ENCODE data around the gene HABP4. TPM values are rescaled to one million over a fixed set of nuclear protein-coding genes. Genes with fewer than 3 reads are reported as not detected.

The HABP4 gene
- total RNA-seq, 1 donor from 2014 or later = 23.1 TPM

DNA sequence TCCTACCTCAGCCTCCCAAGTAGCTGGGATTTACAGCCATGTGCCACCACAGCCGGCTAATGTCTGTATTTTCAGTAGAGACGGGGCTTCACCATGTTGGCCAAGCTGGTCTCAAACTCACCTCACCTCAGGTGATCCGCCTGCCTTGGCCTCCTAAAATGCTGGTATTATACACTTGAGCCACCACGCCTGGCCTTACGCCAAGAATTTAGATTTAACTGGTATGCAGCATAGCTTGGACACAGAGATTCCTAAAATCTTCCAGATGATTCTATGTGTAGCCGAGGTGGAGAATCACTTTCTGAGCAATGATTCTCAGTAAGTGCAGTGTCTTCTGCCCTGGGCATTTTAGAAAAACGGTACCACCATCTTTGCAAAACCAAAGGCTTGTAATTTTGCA lies 74.1 kb downstream of the HABP4 start:
- Histone ChIP-seq H3K9me3 (replicated peaks) (no peaks in the 10 kb centered on the region), H3K4me1 (peaks cover 14% of the 10 kb centered on the region), H3K4me3 (no peak overlapping the region), H3K27me3 (ENCODE audit: low read depth) (no peaks in the 10 kb centered on the region), H3K36me3 (peaks cover 21% of the 10 kb centered on the region), H3K27ac (replicated peaks) (peak overlapping the region; percentile 64)
- DNase-seq = no peak
- TF ChIP-seq, protein P1, sequence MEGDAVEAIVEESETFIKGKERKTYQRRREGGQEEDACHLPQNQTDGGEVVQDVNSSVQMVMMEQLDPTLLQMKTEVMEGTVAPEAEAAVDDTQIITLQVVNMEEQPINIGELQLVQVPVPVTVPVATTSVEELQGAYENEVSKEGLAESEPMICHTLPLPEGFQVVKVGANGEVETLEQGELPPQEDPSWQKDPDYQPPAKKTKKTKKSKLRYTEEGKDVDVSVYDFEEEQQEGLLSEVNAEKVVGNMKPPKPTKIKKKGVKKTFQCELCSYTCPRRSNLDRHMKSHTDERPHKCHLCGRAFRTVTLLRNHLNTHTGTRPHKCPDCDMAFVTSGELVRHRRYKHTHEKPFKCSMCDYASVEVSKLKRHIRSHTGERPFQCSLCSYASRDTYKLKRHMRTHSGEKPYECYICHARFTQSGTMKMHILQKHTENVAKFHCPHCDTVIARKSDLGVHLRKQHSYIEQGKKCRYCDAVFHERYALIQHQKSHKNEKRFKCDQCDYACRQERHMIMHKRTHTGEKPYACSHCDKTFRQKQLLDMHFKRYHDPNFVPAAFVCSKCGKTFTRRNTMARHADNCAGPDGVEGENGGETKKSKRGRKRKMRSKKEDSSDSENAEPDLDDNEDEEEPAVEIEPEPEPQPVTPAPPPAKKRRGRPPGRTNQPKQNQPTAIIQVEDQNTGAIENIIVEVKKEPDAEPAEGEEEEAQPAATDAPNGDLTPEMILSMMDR (IDR thresholded peaks at IDR 0.05; ENCODE audit: borderline replicate concordance) = no peak
- intact Hi-C loops (cut with micrococcal nuclease) = no loop called here

DNA sequence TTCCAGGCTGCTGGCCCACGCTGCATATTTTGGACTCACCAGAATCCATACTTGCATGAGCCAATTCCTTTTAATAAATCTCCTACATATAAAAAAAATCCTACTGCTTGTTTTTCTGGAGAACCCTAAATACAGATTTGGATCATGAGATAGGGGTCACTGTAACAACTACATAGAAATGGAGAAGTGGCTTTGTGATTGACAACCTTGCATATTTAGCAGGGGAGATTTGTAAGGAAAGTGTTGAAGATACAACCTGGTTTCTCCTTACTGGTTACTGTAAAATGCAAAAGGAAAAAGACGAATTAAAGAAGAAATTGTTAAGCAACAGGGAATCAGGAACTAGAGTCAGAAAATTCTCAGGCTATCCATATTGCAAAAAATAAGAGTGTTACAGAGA lies 74.8 kb downstream of the HABP4 start:
- peaks cover 14% of the 10 kb centered on the region for H3K4me1 ChIP-seq
- H3K9me3 ChIP-seq (replicated peaks) = no peaks in the 10 kb centered on the region
- no peak for DNase-seq
- no peak overlapping the region for H3K4me3 ChIP-seq
- no peaks in the 10 kb centered on the region for H3K27me3 ChIP-seq (ENCODE audit: low read depth)
- no peak overlapping the region for H3K27ac ChIP-seq (replicated peaks)
- TF ChIP-seq, protein P1 (IDR thresholded peaks at IDR 0.05; ENCODE audit: borderline replicate concordance) = no peak
- intact Hi-C loops (cut with micrococcal nuclease) = no loop called here
- peaks cover 21% of the 10 kb centered on the region for H3K36me3 ChIP-seq

DNA sequence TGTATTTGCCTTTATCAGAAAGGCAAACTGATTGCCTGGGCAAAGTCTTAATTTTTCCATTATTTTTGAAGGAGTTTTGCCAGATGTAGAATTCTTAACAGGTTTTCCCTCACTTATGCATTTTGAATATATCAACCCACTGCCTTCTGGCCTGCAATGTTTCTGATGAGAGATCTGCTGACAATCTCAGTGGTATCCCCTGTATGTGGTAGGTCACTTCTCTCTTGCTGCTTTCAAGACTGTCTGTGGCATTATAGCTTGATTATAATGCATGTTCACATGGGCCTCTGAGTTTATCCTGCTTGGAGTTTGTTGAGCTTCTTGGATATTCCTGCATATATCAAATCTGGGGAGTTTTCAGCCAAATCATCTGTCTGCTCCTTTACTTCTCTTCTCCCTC lies 82.2 kb downstream of the HABP4 start:
- peaks cover 49% of the 10 kb centered on the region for H3K36me3 ChIP-seq
- intact Hi-C loops (cut with micrococcal nuclease) = no loop called here
- DNase-seq = no peak
- H3K4me3 ChIP-seq = no peak overlapping the region
- H3K4me1 ChIP-seq = no peaks in the 10 kb centered on the region
- no peaks in the 10 kb centered on the region for H3K9me3 ChIP-seq (replicated peaks)
- H3K27ac ChIP-seq (replicated peaks) = no peak overlapping the region
- H3K27me3 ChIP-seq (ENCODE audit: low read depth) = no peaks in the 10 kb centered on the region
- TF ChIP-seq, protein P1 (IDR thresholded peaks at IDR 0.05; ENCODE audit: borderline replicate concordance) = no peak

DNA sequence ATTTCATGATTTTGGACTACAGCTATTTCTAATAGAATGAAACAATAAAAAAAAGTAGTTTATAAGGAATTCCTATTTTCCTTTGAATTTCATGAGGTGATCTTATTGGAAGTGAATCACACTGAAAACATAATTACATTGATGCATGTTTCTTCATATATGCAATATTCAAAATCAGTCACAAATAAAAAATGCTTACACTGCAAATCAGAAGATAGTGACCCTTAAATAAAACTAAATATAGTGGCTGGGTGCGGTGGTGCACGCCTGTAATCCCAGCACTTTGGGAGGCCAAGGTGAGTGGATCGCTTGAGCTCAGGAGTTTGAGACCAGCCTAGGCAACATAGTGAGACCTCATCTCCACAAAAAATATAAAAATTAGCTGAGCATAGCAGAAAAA lies 90.1 kb downstream of the HABP4 start:
- H3K36me3 ChIP-seq = peaks cover 48% of the 10 kb centered on the region
- H3K9me3 ChIP-seq (replicated peaks) = no peaks in the 10 kb centered on the region
- no peaks in the 10 kb centered on the region for H3K27me3 ChIP-seq (ENCODE audit: low read depth)
- DNase-seq = no peak
- TF ChIP-seq, protein P1 (IDR thresholded peaks at IDR 0.05; ENCODE audit: borderline replicate concordance) = no peak
- no peak overlapping the region for H3K4me3 ChIP-seq
- intact Hi-C loops (cut with micrococcal nuclease) = no loop called here
- no peaks in the 10 kb centered on the region for H3K4me1 ChIP-seq
- no peak overlapping the region for H3K27ac ChIP-seq (replicated peaks)

Other genes starting within 250 kb of the HABP4 start
- 1.4 TPM for gene HSD17B3, start 148.0 kb upstream of the HABP4 start, total RNA-seq
- 13.9 TPM for gene SLC35D2, start 66.5 kb upstream of the HABP4 start, total RNA-seq
- gene ZNF367, start 31.8 kb upstream of the HABP4 start, total RNA-seq = 3.9 TPM
- gene CDC14B, start 169.7 kb downstream of the HABP4 start, total RNA-seq = 26.4 TPM
- gene PRXL2C, start 205.1 kb downstream of the HABP4 start, total RNA-seq = 26.8 TPM